Endothelial cell of umbilical vein (primary cell): Measurements from ENCODE around the gene ACOX3.

Experiments used
- EZH2 ChIP-seq: IDR thresholded peaks from 2 replicates; pipeline ENCODE4 v1.6.1; 2012; ENCODE audit warnings: borderline replicate concordance, low read depth, mild to moderate bottlenecking, moderate library complexity, low read length, inconsistent platforms; ENCODE audit not compliant: severe bottlenecking
- JUN ChIP-seq: IDR thresholded peaks from 2 replicates; pipeline ENCODE4 v1.6.1; 2011; ENCODE audit warnings: borderline replicate concordance, low read depth; ENCODE audit not compliant: insufficient read length, insufficient read depth
- POLR2A ChIP-seq: IDR thresholded peaks from 2 replicates; pipeline ENCODE4 v1.6.1; 2012; ENCODE audit warnings: low read depth, mild to moderate bottlenecking, control low read depth, low read length
- POLR2AphosphoS5 ChIP-seq: IDR thresholded peaks from 2 replicates; pipeline ENCODE4 v1.6.1; 2012; ENCODE audit warnings: low read depth, mild to moderate bottlenecking, control low read depth, low read length, moderate library complexity; ENCODE audit not compliant: insufficient read depth
- TF ChIP-seq, protein P1 (sequence below), 2 donors: IDR thresholded peaks; 1 replicate in 1 of 2; 2 replicates in 1 of 2; pipeline ENCODE4 v1.5.1; 2011; ENCODE audit warnings: low read length in 2 of 2, mild to moderate bottlenecking in 2 of 2, moderate library complexity in 2 of 2, control low read depth in 1 of 2, inconsistent platforms in 1 of 2, low read depth in 1 of 2; ENCODE audit not compliant: insufficient read depth in 1 of 2; ENCODE audit errors: extremely low read depth in 1 of 2

DNA sequence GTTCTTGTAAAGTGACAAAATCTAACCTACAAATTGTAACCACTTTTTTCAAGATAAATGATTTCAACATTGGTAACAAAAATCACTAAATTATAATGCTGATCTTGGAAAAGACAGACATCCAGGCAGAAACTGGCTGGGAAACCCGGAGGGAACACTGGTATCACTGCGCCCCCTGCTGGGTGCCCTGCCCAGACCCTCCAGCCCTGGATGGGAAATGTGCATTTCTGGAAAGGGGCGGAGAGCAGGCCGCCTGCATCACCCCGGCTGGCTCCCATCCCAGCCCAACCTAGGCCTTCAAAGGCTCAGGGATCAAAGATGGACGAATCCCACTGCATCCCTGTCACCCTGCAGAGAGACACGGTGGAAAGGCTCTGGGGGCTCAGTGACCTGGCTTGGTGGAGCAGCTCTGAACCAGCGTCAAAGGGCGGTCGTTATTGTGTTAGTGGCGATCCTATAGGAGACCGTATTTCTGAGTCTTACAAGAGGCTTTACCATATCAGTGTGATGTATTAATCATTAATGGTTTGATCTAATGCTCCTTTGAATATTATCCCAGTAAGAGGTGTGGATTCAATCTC, 37.3 kb downstream of the ACOX3 start:
- no peak for TF ChIP-seq JUN
- TF ChIP-seq POLR2AphosphoS5, result no peak
- TF ChIP-seq, protein P1, sequence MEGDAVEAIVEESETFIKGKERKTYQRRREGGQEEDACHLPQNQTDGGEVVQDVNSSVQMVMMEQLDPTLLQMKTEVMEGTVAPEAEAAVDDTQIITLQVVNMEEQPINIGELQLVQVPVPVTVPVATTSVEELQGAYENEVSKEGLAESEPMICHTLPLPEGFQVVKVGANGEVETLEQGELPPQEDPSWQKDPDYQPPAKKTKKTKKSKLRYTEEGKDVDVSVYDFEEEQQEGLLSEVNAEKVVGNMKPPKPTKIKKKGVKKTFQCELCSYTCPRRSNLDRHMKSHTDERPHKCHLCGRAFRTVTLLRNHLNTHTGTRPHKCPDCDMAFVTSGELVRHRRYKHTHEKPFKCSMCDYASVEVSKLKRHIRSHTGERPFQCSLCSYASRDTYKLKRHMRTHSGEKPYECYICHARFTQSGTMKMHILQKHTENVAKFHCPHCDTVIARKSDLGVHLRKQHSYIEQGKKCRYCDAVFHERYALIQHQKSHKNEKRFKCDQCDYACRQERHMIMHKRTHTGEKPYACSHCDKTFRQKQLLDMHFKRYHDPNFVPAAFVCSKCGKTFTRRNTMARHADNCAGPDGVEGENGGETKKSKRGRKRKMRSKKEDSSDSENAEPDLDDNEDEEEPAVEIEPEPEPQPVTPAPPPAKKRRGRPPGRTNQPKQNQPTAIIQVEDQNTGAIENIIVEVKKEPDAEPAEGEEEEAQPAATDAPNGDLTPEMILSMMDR (IDR thresholded peaks at IDR 0.05; ENCODE audit: extremely low read depth in 1 of 2, insufficient read depth in 1 of 2, low read depth in 1 of 2, low read length in 2 of 2), result peak; percentile 91 to 95
- no peak for TF ChIP-seq POLR2A
- TF ChIP-seq EZH2, result no peak
